ENCODE data around the gene ZFX. TPM values are rescaled to one million over a fixed set of nuclear protein-coding genes. Genes with fewer than 3 reads are reported as not detected.

Gene ZFX
- total RNA-seq, 3 donors from 2014 or later (not counting 1 experiment from before 2014, with no cell fraction given) = 60.9 to 123 (median 63.0) TPM

DNA sequence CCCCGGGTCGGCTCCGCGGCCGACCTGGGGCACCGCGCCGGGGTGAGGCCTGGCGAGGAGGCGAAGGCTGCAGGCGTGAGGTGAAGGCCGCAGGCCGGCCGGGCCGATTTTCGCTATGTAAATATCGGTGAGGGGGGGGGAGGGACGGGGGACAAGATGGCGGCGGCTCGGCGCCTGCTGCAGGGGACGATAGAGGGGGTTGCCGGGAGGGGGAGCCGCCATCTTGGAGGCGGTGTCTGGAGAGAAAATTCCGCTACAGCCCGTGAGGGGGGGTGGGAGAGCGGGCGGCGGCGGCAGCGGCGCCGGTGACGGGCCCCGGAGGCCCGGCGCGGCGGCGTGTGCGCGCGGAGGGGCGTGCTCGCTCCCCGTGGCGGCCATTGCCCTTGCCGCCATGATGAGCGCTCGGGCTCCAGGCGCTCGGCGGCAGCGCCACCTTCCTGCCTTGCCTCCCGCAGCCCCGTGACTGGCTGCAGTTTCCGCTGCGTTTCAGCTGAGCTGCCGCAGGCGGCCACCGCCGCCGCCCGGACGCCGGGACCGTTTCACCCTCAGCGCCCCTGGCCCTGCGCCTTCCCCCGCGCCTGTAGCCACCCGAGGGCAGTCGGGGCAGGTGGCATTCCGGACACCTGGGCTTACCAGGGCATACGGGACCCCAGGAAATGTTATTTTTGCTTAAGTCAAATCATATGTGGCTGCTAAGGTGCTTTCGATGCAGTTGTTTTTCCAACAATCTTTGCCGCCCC is 692 bp downstream of the ZFX start:
- H3K9me3 Mint-ChIP-seq = no peaks in the 10 kb centered on the region
- DNase-seq (peak; percentile 71 to 91), ATAC-seq (peak; percentile 73 to 89 (median 78))
- TF ChIP-seq, protein P1, sequence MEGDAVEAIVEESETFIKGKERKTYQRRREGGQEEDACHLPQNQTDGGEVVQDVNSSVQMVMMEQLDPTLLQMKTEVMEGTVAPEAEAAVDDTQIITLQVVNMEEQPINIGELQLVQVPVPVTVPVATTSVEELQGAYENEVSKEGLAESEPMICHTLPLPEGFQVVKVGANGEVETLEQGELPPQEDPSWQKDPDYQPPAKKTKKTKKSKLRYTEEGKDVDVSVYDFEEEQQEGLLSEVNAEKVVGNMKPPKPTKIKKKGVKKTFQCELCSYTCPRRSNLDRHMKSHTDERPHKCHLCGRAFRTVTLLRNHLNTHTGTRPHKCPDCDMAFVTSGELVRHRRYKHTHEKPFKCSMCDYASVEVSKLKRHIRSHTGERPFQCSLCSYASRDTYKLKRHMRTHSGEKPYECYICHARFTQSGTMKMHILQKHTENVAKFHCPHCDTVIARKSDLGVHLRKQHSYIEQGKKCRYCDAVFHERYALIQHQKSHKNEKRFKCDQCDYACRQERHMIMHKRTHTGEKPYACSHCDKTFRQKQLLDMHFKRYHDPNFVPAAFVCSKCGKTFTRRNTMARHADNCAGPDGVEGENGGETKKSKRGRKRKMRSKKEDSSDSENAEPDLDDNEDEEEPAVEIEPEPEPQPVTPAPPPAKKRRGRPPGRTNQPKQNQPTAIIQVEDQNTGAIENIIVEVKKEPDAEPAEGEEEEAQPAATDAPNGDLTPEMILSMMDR (IDR thresholded peaks at IDR 0.05) = peak; percentile 16
- Histone ChIP-seq H3K9me3 (ENCODE audit: control insufficient read depth, insufficient read depth, low read length) (no peaks in the 10 kb centered on the region), H3K36me3 (ENCODE audit: control insufficient read depth, insufficient read depth, low read length) (no peaks in the 10 kb centered on the region), H3K27ac (ENCODE audit: low read length) (peak overlapping the region; percentile 94), H3K4me3 (ENCODE audit: low read length) (peak overlapping the region; percentile 68), H3K27me3 (ENCODE audit: control insufficient read depth, insufficient read depth, low read length) (no peaks in the 10 kb centered on the region), H3K4me1 (ENCODE audit: control insufficient read depth, insufficient read depth, low read length) (peaks cover 24% of the 10 kb centered on the region)
- H3K4me1 Mint-ChIP-seq = peaks cover 33 to 58% of the 10 kb centered on the region in 2 donors
- intact Hi-C loops (cut with micrococcal nuclease) = loop anchor here (5.0 kb wide), 2 partner anchors 243 to 368 kb away; partner anchors contain the start of genes APOO, CXorf58 and SAT1
- under 1% methylated on average over 79 of the region's 79 CpGs for WGBS (ENCODE audit: insufficient coverage)
- H3K4me3 Mint-ChIP-seq = peak overlapping the region; percentile 96
- H3K27me3 Mint-ChIP-seq (ENCODE audit: low read depth in 2 of 2) = no peaks in the 10 kb centered on the region
- H3K27ac Mint-ChIP-seq = peak overlapping the region; percentile 83 to 93
- H3K36me3 Mint-ChIP-seq = no peaks in the 10 kb centered on the region

DNA sequence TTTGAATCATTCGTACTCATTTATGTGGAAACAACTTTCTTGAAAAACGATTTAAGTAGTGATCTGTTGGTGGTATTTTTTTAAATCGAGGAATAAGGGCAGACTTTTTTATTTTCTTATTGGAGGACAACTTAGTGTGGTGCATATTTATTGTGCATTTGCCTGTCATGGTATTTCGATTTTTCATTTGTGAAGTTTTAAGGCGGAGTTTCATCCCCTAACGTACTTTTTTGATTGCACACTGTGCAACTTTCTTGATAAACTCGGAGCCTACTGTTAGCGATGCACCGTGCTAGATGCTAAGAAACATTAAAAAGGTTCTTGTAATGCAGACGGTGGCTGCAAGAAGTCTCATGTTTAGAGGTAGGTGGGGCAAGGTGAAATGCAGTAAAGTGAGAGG is 1.4 kb downstream of the ZFX start:
- Histone ChIP-seq H3K9me3 (ENCODE audit: control insufficient read depth, insufficient read depth, low read length) (no peaks in the 10 kb centered on the region), H3K27ac (ENCODE audit: low read length) (peak overlapping the region; percentile 94), H3K4me1 (ENCODE audit: control insufficient read depth, insufficient read depth, low read length) (peaks cover 25% of the 10 kb centered on the region), H3K27me3 (ENCODE audit: control insufficient read depth, insufficient read depth, low read length) (no peaks in the 10 kb centered on the region), H3K36me3 (ENCODE audit: control insufficient read depth, insufficient read depth, low read length) (no peaks in the 10 kb centered on the region), H3K4me3 (ENCODE audit: low read length) (peak overlapping the region; percentile 68)
- peak overlapping the region; percentile 96 for H3K4me3 Mint-ChIP-seq
- H3K9me3 Mint-ChIP-seq = no peaks in the 10 kb centered on the region
- 0% methylated on average over 9 of the region's 10 CpGs for WGBS (ENCODE audit: insufficient coverage)
- no peaks in the 10 kb centered on the region for H3K36me3 Mint-ChIP-seq
- peak overlapping the region; percentile 83 to 93 for H3K27ac Mint-ChIP-seq
- no peaks in the 10 kb centered on the region for H3K27me3 Mint-ChIP-seq (ENCODE audit: low read depth in 2 of 2)
- peaks cover 33 to 64% of the 10 kb centered on the region in 2 donors for H3K4me1 Mint-ChIP-seq
- DNase-seq (peak in 1 of 2 donors; percentile 23), ATAC-seq (no peak)
- TF ChIP-seq, protein P1 (IDR thresholded peaks at IDR 0.05) = no peak
- intact Hi-C loops (cut with micrococcal nuclease) = loop anchor here (5.0 kb wide), 2 partner anchors 244 to 369 kb away; partner anchors contain the start of genes APOO, CXorf58 and SAT1

DNA sequence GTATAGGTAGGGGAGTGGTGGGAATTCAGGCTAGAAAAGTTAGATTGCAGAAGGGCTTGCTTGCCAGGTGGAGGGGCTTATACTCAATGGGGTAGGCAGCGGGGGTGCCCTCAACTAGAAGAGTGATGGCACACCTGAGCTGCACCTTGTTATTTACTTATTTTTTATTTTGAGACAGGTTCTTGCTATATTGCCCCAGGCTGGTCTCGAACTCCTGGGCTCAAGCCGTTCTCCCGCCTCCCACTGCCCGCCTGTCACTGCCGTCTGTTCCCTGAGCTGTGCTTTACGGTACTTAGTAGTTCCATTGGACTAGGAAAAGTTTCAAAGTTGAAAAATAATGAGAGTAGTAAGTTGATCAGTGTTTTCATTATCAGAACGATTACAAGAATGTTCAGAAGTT is 2.0 kb downstream of the ZFX start:
- ATAC-seq (no peak), DNase-seq (no peak)
- H3K27me3 ChIP-seq (ENCODE audit: control insufficient read depth, insufficient read depth, low read length) = no peaks in the 10 kb centered on the region
- Mint-ChIP-seq H3K27me3 (ENCODE audit: low read depth in 2 of 2) (no peaks in the 10 kb centered on the region), H3K9me3 (no peaks in the 10 kb centered on the region), H3K4me1 (peaks cover 37 to 68% of the 10 kb centered on the region in 2 donors), H3K4me3 (peak overlapping the region; percentile 96), H3K27ac (peak overlapping the region; percentile 83 to 93), H3K36me3 (no peaks in the 10 kb centered on the region)
- H3K4me3 ChIP-seq (ENCODE audit: low read length) = no peak overlapping the region
- H3K9me3 ChIP-seq (ENCODE audit: control insufficient read depth, insufficient read depth, low read length) = no peaks in the 10 kb centered on the region
- peaks cover 28% of the 10 kb centered on the region for H3K4me1 ChIP-seq (ENCODE audit: control insufficient read depth, insufficient read depth, low read length)
- intact Hi-C loops (cut with micrococcal nuclease) = loop anchor here (5.0 kb wide), 2 partner anchors 244 to 369 kb away; partner anchors contain the start of genes APOO, CXorf58 and SAT1
- no peaks in the 10 kb centered on the region for H3K36me3 ChIP-seq (ENCODE audit: control insufficient read depth, insufficient read depth, low read length)
- peak overlapping the region; percentile 10 for H3K27ac ChIP-seq (ENCODE audit: low read length)
- WGBS (ENCODE audit: insufficient coverage) = 73% methylated on average over 7 of the region's 8 CpGs
- TF ChIP-seq, protein P1 (IDR thresholded peaks at IDR 0.05) = no peak

All from natural killer cell (primary cell).